ENCODE measurements around the gene FGL2.

DNA sequence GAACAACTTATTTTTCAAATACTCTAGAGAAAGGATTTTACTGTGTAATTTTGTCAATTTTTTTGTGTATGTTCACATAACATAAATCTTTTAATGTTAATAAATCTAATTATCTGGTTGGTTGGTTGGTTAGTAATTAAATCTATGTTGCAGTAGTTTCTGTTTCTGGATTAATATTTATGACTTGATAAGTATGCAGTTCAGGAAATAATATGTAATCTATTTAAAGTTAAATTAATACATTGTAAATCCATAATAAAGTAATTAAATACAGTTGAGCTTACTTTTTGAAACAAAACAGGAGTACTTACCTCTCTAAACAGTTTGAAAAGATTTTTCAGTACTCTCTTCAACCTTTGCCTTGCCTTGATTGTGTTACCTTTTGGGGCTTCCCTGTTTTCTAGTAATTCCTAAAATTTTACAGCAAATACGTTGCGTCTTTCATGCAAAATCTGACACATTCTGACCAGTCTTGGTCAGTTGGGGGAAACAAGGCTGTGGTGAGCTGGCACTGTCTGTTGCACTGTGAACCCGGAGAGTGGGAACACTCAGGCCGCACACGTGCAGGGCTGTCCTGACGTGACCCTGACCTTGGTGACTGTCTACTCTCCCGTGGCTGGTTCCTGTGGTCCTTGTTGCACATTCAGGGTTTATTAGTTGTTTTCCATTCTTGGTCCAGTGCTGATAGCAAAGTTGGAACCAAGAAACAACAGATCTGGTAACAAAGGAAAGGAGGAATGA, 45.6 kb upstream of the FGL2 start:
- TF ChIP-seq, protein P1, sequence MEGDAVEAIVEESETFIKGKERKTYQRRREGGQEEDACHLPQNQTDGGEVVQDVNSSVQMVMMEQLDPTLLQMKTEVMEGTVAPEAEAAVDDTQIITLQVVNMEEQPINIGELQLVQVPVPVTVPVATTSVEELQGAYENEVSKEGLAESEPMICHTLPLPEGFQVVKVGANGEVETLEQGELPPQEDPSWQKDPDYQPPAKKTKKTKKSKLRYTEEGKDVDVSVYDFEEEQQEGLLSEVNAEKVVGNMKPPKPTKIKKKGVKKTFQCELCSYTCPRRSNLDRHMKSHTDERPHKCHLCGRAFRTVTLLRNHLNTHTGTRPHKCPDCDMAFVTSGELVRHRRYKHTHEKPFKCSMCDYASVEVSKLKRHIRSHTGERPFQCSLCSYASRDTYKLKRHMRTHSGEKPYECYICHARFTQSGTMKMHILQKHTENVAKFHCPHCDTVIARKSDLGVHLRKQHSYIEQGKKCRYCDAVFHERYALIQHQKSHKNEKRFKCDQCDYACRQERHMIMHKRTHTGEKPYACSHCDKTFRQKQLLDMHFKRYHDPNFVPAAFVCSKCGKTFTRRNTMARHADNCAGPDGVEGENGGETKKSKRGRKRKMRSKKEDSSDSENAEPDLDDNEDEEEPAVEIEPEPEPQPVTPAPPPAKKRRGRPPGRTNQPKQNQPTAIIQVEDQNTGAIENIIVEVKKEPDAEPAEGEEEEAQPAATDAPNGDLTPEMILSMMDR (IDR thresholded peaks at IDR 0.05): no peak
- no peak for TF ChIP-seq POLR2A (IDR thresholded peaks at IDR 0.05)

Measured in testis (tissue), 2 donors.